Measurements from ENCODE around the gene IFT27. TPM values are rescaled to one million over a fixed set of nuclear protein-coding genes. Genes with fewer than 3 reads are reported as not detected.

Gene IFT27
- total RNA-seq (10 to 100 TPM; 20.8 to 34.4 (median 26.3) TPM), polyA plus RNA-seq (10 to 100 TPM; 19.6 to 63.6 TPM)
- long read RNA-seq, donor 1, transcript IFT27-205 (7 exons, 1,095 nt) = major isoform, 27 of 44 reads
- long read RNA-seq, donor 1, partial matches to known transcripts = 13 of 44 reads
- long read RNA-seq, donor 1, other reads (novel, unspliced or antisense) = 4 of 44 reads
- long read RNA-seq, donor 2, transcript IFT27-205 (7 exons, 1,095 nt) = major isoform, 30 of 52 reads
- long read RNA-seq, donor 2, partial matches to known transcripts = 20 of 52 reads
- long read RNA-seq, donor 2, other reads (novel, unspliced or antisense) = 2 of 52 reads
- long read RNA-seq, donor 3, partial matches to known transcripts = 0 of 6 reads
- long read RNA-seq, donor 3, other reads (novel, unspliced or antisense) = 2 of 6 reads

GRCh38 chr22:36775964-36776669 lies at the start of gene IFT27:
TSS of gene IFT27 (minus strand) at chr22:36776119. CDS start at chr22:36775707, 412 bp downstream.
- no peaks in the 10 kb centered on the region for H3K27me3 ChIP-seq
- DNase-seq (peak; percentile 93 to 100), ATAC-seq (peak; percentile 97 to 99 (median 98))
- TF ChIP-seq CTCF (IDR thresholded peaks at IDR 0.05) = no peak
- 0% methylated on average over 43 of the region's 43 CpGs for WGBS, 2 donors
- intact Hi-C loops (cut with DNase I) = loop anchor here in 6 of 10 donors (2.0 to 10.0 kb wide), 3 partner anchors 81 to 423 kb away; no protein-coding TSS in a partner anchor
- H3K4me1 ChIP-seq = peaks cover 0 to 18% (median 15%) of the 10 kb centered on the region in 9 donors
- H3K4me3 ChIP-seq = peak within 1 kb of the TSS; percentile 71 to 98 (median 92)
- peaks cover 0 to 12% (median 0%) of the 10 kb centered on the region in 9 donors for H3K36me3 ChIP-seq
- H3K27ac ChIP-seq = peak within 1 kb of the TSS in 9 of 10 donors; percentile 83 to 92 (median 88)
- peaks cover 0 to 5% (median 0%) of the 10 kb centered on the region in 11 donors for H3K9me3 ChIP-seq

GRCh38 chr22:36824655-36825054 lies 48.7 kb upstream of the IFT27 start:
- Histone ChIP-seq H3K4me1 (peaks cover 0 to 6% (median 0%) of the 10 kb centered on the region in 9 donors), H3K27ac (no peak overlapping the region), H3K9me3 (no peaks in the 10 kb centered on the region), H3K4me3 (no peak overlapping the region), H3K27me3 (peaks cover 4 to 67% (median 35%) of the 10 kb centered on the region in 7 donors), H3K36me3 (no peaks in the 10 kb centered on the region)
- TF ChIP-seq CTCF (IDR thresholded peaks at IDR 0.05) = no peak
- intact Hi-C loops (cut with DNase I) = no loop called here
- WGBS, 2 donors = 95 to 96% methylated on average over 2 of the region's 2 CpGs
- DNase-seq (no peak), ATAC-seq (no peak)

GRCh38 chr22:36823186-36823839 lies 47.4 kb upstream of the IFT27 start:
- no peak overlapping the region for H3K27ac ChIP-seq
- peaks cover 16 to 73% (median 43%) of the 10 kb centered on the region in 7 donors for H3K27me3 ChIP-seq
- DNase-seq = no peak
- 36 to 38% methylated on average over 17 of the region's 17 CpGs for WGBS, 2 donors
- no peak for TF ChIP-seq CTCF (IDR thresholded peaks at IDR 0.05)
- H3K36me3 ChIP-seq = no peaks in the 10 kb centered on the region
- intact Hi-C loops (cut with DNase I) = no loop called here
- H3K4me3 ChIP-seq = no peak overlapping the region
- H3K4me1 ChIP-seq = peaks cover 0 to 6% (median 0%) of the 10 kb centered on the region in 9 donors
- no peaks in the 10 kb centered on the region for H3K9me3 ChIP-seq
- no peak for ATAC-seq

GRCh38 chr22:36822581-36822980 lies 46.7 kb upstream of the IFT27 start:
- Histone ChIP-seq H3K27me3 (peaks cover 21 to 80% (median 50%) of the 10 kb centered on the region in 7 donors), H3K9me3 (no peaks in the 10 kb centered on the region), H3K27ac (no peak overlapping the region), H3K36me3 (no peaks in the 10 kb centered on the region), H3K4me1 (peaks cover 0 to 6% (median 0%) of the 10 kb centered on the region in 9 donors), H3K4me3 (no peak overlapping the region)
- TF ChIP-seq CTCF (IDR thresholded peaks at IDR 0.05) = no peak
- DNase-seq (no peak), ATAC-seq (no peak)
- intact Hi-C loops (cut with DNase I) = no loop called here
- WGBS, 2 donors = 62 to 70% methylated on average over 6 of the region's 6 CpGs

All from heart right ventricle (tissue), 16 donors.